Measurements from ENCODE around the gene SLC16A6. TPM values are rescaled to one million over a fixed set of nuclear protein-coding genes. Genes with fewer than 3 reads are reported as not detected.
"Not testable (repeated sequence)": the region's sequence is repeated elsewhere in the genome, so short reads cannot be mapped to it uniquely, and the experiment has no call there.

The SLC16A6 gene
- polyA plus RNA-seq, 1 donor (not counting 4 experiments of a cell fraction or from before 2014, with no cell fraction given) = 0.14 TPM

GRCh38 chr17:68231541-68231940, 59.4 kb downstream of the SLC16A6 start:
- DNase-seq (ENCODE audit: low read depth, low spot score) (no peak), FAIRE-seq (no peak)
- no peak for TF ChIP-seq CTCF (optimal IDR thresholded peaks at IDR 0.05 in 1 of 3, IDR thresholded peaks at IDR 0.05 in 1 of 3, conservative IDR thresholded peaks at IDR 0.05 in 1 of 3; ENCODE audit: extremely low read depth in 1 of 3, insufficient read depth in 2 of 3, low read length in 3 of 3)
- peaks cover 16% of the 10 kb centered on the region for H3K4me1 ChIP-seq (ENCODE audit: control insufficient read depth, extremely low read depth, insufficient read depth, low read length)
- no peaks in the 10 kb centered on the region for H3K36me3 ChIP-seq (ENCODE audit: control insufficient read depth in 2 of 2, extremely low read depth in 1 of 2, insufficient read depth in 2 of 2, low read length in 2 of 2)
- H3K4me2 ChIP-seq (ENCODE audit: control insufficient read depth, extremely low read depth, insufficient read depth, low read depth, low read length) = no peak overlapping the region
- H4K20me1 ChIP-seq (ENCODE audit: control insufficient read depth, extremely low read depth, insufficient read depth, low read length) = no peaks in the 10 kb centered on the region
- no peak overlapping the region for H3K27ac ChIP-seq (ENCODE audit: control insufficient read depth, insufficient read depth, low read length)
- H2AFZ ChIP-seq (ENCODE audit: control insufficient read depth, low read length) = no peak overlapping the region
- no peaks in the 10 kb centered on the region for H3K27me3 ChIP-seq (ENCODE audit: control insufficient read depth, extremely low read depth, insufficient read depth, low read length)
- no peak overlapping the region for H3K4me3 ChIP-seq (ENCODE audit: control insufficient read depth in 2 of 3, extremely low read depth in 1 of 3, insufficient read depth in 2 of 3, low read depth in 1 of 3, low read length in 3 of 3)
- dilution Hi-C loops (cut with MboI; ENCODE audit: extremely low pct_ligation_motif_present, low sequenced_read_pairs) = no loop called here
- no peaks in the 10 kb centered on the region for H3K9me1 ChIP-seq (ENCODE audit: control insufficient read depth, extremely low read depth, insufficient read depth, low read length)
- no peak overlapping the region for H3K9ac ChIP-seq (ENCODE audit: control insufficient read depth, extremely low read depth, insufficient read depth, low read length)
- no peaks in the 10 kb centered on the region for H3K79me2 ChIP-seq (ENCODE audit: control insufficient read depth, insufficient read depth, low read length)
- no peaks in the 10 kb centered on the region for H3K9me3 ChIP-seq (ENCODE audit: control insufficient read depth, low read depth, low read length)

GRCh38 chr17:68231131-68231530, 59.8 kb downstream of the SLC16A6 start:
- H3K79me2 ChIP-seq (ENCODE audit: control insufficient read depth, insufficient read depth, low read length); dilution Hi-C loops (cut with MboI; ENCODE audit: extremely low pct_ligation_motif_present, low sequenced_read_pairs); H3K9me3 ChIP-seq (ENCODE audit: control insufficient read depth, low read depth, low read length); H3K9ac ChIP-seq (ENCODE audit: control insufficient read depth, extremely low read depth, insufficient read depth, low read length); H3K36me3 ChIP-seq (ENCODE audit: control insufficient read depth in 2 of 2, extremely low read depth in 1 of 2, insufficient read depth in 2 of 2, low read length in 2 of 2); H3K9me1 ChIP-seq (ENCODE audit: control insufficient read depth, extremely low read depth, insufficient read depth, low read length); H3K4me2 ChIP-seq (ENCODE audit: control insufficient read depth, extremely low read depth, insufficient read depth, low read depth, low read length); H2AFZ ChIP-seq (ENCODE audit: control insufficient read depth, low read length); H3K4me3 ChIP-seq (ENCODE audit: control insufficient read depth in 2 of 3, extremely low read depth in 1 of 3, insufficient read depth in 2 of 3, low read depth in 1 of 3, low read length in 3 of 3); H3K27me3 ChIP-seq (ENCODE audit: control insufficient read depth, extremely low read depth, insufficient read depth, low read length); DNase-seq (ENCODE audit: low read depth, low spot score); H3K27ac ChIP-seq (ENCODE audit: control insufficient read depth, insufficient read depth, low read length); FAIRE-seq; H4K20me1 ChIP-seq (ENCODE audit: control insufficient read depth, extremely low read depth, insufficient read depth, low read length): not testable (repeated sequence)
- H3K4me1 ChIP-seq (ENCODE audit: control insufficient read depth, extremely low read depth, insufficient read depth, low read length) = peaks cover 16% of the 10 kb centered on the region

- H3K4me3 ChIP-seq (ENCODE audit: control insufficient read depth in 2 of 3, extremely low read depth in 1 of 3, insufficient read depth in 2 of 3, low read depth in 1 of 3, low read length in 3 of 3) = no peak overlapping the region
- TF ChIP-seq CTCF (optimal IDR thresholded peaks at IDR 0.05 in 1 of 3, IDR thresholded peaks at IDR 0.05 in 1 of 3, conservative IDR thresholded peaks at IDR 0.05 in 1 of 3; ENCODE audit: extremely low read depth in 1 of 3, insufficient read depth in 2 of 3, low read length in 3 of 3) (no peak), EZH2 (IDR thresholded peaks at IDR 0.05; ENCODE audit: low read length) (no peak)
- H3K27ac ChIP-seq (ENCODE audit: control insufficient read depth, insufficient read depth, low read length) = no peak overlapping the region
- no peak overlapping the region for H2AFZ ChIP-seq (ENCODE audit: control insufficient read depth, low read length)
- DNase-seq (ENCODE audit: low read depth, low spot score) = no peak
- FAIRE-seq = no peak
- H3K4me1 ChIP-seq (ENCODE audit: control insufficient read depth, extremely low read depth, insufficient read depth, low read length) = peaks cover 16% of the 10 kb centered on the region
- H4K20me1 ChIP-seq (ENCODE audit: control insufficient read depth, extremely low read depth, insufficient read depth, low read length) = no peaks in the 10 kb centered on the region
- no peaks in the 10 kb centered on the region for H3K79me2 ChIP-seq (ENCODE audit: control insufficient read depth, insufficient read depth, low read length)
- no peak overlapping the region for H3K9ac ChIP-seq (ENCODE audit: control insufficient read depth, extremely low read depth, insufficient read depth, low read length)
- no peaks in the 10 kb centered on the region for H3K36me3 ChIP-seq (ENCODE audit: control insufficient read depth in 2 of 2, extremely low read depth in 1 of 2, insufficient read depth in 2 of 2, low read length in 2 of 2)
- H3K27me3 ChIP-seq (ENCODE audit: control insufficient read depth, extremely low read depth, insufficient read depth, low read length) = no peaks in the 10 kb centered on the region
- dilution Hi-C loops (cut with MboI; ENCODE audit: extremely low pct_ligation_motif_present, low sequenced_read_pairs) = no loop called here
- H3K9me3 ChIP-seq (ENCODE audit: control insufficient read depth, low read depth, low read length) = no peaks in the 10 kb centered on the region
- H3K4me2 ChIP-seq (ENCODE audit: control insufficient read depth, extremely low read depth, insufficient read depth, low read depth, low read length) = no peak overlapping the region
- no peaks in the 10 kb centered on the region for H3K9me1 ChIP-seq (ENCODE audit: control insufficient read depth, extremely low read depth, insufficient read depth, low read length)
Observed at GRCh38 chr17:68229619-68230018, 61.3 kb downstream of the SLC16A6 start.

Data from keratinocyte (primary cell).